Activated naive CD8-positive, alpha-beta T cell treated with anti-CD3 and anti-CD28 coated beads, Interleukin-2, amount 50 U/mL, for 16 hours (primary cell): Measurements from ENCODE around the gene MYOZ1.
"Not testable (repeated sequence)": the region's sequence is repeated elsewhere in the genome, so short reads cannot be mapped to it uniquely, and the experiment has no call there.

ENCODE experiments used
- DNase-seq: peaks from one replicate; pipeline ENCODE4 v3.0.0-alpha.2; 2020; ENCODE audit warnings: low read depth, low spot score

Gene MYOZ1

DNA sequence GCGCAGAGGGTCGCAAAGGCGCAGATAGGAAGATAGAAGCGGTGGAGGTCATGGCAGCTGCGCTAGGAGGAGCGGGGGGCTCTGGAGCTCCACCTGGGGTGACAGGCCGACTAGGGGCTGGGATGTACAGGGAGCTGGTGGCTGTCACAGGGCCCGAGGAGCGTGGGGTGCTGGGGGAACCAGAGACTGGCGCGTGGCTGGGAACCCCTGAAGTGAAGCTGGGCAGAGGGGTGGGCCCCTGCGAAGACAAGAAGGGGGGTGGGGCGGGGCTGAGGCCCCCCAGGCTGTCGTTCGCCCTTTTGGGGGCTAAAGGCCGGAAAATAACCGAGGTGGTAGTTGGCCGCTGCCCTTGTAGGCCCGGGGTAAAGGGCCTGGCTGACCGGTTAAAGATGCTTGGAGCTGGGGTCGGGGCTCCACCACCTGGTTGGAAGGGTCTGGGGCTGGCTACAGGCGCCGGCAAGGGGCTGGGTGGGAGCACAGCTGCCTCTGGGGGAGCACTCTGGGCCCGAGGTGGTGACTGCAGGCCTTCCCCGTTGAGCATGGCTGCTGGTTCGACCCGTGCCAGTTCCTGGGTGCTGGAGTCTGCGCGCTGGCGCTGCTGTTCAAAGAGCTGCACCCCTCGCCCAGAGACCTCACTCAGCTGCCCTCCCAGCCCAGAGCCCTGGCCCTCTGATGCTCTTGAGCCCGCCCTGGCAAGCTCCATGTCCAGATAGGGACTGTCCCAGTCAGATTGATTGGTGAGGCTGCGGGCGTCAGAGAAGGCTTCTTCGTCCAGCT lies 6.8 kb upstream of the MYOZ1 start:
- no peak for DNase-seq

DNA sequence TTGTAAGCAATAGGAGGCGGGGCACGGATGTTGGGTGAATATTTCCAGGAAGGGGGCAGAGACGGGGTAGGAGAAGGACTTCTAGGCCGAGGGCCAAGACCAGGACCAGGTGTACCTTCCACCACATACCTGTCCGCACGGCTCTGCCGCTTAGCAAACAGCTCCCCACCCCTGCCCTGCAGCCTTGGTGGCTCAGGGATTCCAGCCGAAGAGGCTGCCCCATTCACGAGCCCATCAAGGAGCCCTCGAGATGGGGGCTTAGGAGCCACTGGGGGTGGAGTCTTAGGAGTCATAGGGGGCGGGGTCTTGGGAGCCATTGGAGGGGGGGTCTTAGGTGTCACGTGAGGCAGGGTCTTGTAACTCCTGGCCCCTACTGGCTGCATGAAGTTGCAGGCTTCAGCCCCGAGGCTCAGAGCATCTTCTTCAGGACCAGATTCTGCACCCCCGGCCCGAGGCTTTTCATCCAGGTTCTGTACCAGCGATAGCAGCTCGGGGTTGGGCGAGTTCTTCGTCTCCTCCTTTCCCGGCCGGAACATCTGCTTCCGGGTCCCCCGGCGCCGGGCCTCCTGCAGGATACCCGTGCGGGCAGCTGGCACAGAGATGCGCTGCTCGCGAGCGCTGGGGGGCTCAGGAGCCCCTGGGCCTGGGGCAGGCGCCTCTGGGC lies 6.1 kb upstream of the MYOZ1 start:
- no peak for DNase-seq

GRCh38 chr10:73646598-73647041 lies 5.3 kb upstream of the MYOZ1 start:
- no peak for DNase-seq

DNA sequence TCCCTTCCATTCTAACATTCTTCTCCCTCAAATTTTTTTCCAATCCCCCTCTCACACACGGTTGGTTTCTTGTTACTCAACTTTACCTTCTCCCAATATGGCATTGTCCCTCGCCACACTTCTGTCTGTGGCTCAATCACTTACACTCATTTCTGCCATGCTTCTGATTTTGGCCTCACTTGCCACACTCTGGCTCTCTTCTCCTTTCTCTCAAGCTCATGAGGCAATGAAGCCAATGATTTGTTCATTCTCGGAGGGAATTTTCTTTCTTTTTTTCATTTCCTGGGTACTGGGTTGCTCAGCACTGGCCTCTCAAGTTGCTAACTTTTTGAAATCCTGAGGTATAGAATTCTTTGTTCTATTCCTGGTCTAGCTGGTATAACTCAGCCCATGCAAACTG lies 4.0 kb upstream of the MYOZ1 start:
- no peak for DNase-seq

DNA sequence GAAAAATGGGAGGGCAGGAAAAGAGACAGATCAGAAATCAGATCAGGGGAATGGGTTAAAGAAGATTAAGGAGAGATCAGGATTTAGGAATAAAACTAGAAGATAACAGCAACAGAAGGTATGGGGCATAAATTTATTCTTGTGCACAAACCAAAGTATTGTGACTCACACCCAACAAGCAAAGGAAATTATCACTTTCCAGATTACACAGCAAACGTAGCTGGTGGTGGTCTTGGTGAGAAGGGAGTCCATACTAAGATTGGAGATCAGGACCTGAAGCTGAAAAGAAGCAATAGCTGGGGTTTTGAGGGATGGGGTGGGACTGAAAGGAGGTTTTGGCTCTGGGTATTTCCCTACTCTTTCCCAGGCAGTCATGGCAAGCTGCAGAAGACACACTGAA lies 3.5 kb upstream of the MYOZ1 start:
- DNase-seq, result no peak

DNA sequence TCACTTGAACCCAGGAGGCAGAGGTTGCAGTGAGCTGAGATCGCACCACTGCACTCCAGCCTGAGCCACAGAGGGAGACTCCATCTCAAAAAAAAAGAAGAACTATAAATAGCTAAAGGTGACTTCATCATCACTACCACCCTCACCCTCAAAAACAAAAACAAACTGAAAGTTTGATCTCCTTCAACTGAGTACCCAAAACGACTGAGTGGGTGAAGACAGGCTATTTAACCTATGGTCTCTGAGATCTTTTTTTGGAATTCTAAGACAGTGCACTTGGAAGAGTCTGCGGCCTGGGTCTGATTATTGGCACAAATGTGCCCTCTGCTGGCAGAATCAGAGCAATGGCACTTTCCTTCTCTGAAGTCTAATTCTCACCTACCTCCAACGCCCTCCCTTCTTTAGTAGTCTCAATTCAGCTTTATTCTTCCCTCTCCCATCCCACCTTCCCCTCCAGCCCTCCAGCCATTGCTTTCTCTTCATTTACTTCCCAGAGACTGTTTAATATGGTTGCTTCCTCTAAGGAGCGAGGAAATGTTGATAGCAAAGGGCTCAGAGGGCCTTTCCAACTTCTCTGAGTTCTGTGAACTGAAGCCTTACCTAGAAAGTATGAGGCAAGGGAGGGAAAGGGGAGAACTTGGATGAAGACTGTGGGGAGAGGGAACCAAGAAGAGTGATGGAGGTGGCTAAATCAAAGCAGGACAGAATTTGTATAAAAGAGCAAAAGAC lies 2.9 kb upstream of the MYOZ1 start:
- DNase-seq, result no peak

DNA sequence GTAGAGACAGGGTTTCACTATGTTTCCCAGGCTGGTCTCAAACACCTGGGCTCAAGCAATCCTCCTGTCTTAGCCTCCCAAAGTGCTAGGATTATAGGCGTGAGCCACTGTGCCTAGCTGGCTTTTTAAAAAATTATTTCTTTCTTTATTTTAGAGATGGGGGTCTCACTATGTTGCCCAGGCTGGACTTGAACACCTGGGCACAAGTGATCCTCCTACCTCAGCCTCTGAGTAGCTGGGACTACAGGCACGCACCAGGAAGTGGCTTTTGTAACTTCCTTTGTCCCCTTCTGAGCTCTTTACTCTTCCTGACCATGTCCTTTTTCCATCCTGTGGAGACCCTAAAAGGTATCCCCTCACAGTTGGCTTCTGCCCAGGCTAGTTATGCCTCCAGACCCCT lies 2.1 kb upstream of the MYOZ1 start:
- DNase-seq, result no peak

GRCh38 chr10:73639286-73639685 lies 2.0 kb downstream of the MYOZ1 start:
- DNase-seq, result no peak

DNA sequence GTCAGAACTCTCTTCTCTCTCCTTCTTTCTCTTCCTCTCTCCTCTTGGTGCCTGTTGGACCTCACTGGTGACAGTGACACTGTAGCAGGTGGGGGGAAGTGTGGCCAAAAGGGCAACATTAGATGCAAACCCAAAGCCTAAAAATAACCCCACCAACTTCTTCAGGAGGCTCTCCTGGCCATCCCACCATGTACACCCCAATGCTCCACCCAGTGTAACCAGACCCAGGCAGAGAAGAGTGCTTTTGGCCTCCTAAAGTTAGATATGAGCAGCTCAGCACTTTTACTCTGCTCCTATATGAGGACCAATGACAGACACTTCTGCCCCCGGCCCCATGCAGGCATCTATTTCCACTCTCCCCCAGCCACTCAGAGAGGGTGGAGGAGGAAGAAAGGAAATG lies 5.5 kb downstream of the MYOZ1 start:
- no peak for DNase-seq

DNA sequence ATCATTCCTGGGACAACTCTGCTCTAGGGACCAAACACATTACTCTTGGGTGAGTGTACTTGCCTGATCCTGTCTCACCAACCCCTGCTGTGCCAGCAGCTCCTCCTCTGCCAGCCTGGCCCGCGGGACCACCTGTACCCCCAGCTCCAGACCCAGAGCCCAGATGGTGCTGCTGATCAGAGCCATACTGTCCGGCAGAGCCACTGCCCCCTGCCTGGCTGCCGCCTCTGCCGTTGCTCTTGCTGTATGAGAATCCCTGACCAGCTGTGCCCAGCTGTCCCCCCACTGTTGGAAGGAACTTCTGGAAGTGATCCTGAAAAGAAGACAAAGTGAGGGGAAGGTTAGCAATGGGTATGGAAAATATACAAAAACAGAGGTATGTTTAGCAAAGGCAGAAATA lies 6.9 kb downstream of the MYOZ1 start:
- no peak for DNase-seq

- DNase-seq, result no peak
These were observed 12.1 kb downstream of the MYOZ1 start for GRCh38 chr10:73629165-73629564.

GRCh38 chr10:73628405-73628804 lies 12.9 kb downstream of the MYOZ1 start:
- DNase-seq, result no peak

DNA sequence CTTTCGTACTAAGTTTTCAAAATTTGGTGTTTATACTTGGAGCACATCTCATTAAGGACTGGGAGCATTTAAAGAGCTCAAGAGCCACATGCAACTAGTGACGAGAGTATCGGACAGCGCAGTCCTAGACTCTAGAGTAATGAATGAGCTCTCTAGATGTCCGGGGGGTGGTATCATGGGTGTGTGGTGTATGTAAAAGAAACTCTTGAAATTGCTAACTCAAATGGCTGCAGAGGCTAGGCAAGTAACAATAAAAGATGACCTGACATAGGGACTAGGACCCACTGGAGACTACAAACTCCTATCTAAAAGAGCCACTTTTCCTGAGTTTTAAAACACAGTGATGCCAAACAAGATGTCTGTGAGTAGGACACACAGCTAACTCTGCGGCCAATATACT lies 14.0 kb downstream of the MYOZ1 start:
- DNase-seq, result no peak

GRCh38 chr10:73625884-73626752 lies 15.2 kb downstream of the MYOZ1 start:
- peak; percentile 85 for DNase-seq

DNA sequence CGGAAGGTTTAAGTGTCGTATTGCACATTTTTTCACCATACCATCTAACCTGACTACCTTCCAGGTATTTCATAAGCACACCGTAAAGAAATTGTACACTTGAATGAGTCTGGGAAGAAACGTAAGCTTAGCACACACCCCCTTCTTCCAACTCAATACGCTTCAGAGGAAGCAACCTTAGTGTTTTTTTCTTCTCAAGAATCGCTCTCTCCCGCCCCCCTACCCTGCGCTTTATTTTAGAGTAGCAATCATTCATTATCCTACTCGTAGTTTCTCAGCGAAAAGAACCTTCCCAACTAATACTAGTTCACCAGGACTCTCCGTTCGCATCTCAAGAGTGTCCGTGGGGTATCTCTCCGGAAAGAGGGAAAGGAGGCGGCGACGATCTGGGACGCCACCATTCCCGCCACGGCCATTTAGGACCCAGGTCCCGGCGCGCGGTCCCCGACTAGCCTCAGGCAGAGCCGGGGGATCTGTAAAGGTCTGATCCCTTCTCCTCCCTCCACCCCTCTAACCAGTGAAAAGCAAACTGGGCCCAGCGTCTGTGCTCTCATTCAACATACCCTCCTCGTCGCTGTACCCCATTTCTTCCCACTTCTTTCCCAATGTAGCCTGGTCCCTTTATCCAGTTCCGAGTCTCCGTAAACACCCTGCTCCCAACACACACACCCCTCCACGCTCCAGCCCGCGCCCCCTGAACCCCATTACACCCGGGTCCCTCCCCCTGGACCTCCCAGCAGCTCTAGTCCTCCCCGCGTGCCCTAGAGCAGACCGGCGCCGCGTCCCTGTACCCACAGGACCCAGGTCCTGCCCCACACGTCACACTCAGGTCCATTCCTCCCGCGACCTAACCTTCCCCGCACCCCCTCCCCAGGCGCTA lies 16.0 kb downstream of the MYOZ1 start:
- no peak for DNase-seq

GRCh38 chr10:73623056-73623455 lies 18.2 kb downstream of the MYOZ1 start:
- DNase-seq, result no peak

- DNase-seq, result not testable (repeated sequence)
These were observed 20.3 kb downstream of the MYOZ1 start for GRCh38 chr10:73620974-73621373.

DNA sequence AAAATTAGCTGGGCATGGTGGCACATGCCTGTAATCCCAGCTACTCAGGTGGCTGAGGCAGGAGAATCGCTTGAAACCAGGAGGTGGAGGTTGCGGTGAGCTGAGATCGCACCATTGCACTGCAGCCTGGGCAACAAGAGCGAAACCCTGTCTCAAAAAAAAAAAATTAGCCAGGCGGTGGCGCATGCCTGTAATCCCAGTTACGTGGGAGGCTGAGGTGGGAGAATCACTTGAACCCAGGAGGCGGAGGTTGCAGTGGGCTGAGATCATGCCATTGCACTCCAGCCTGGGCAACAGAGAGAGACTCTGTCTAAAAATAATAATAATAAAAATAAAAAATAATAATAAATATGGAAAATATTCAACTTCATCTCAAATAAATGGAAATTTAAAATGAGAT lies 24.1 kb downstream of the MYOZ1 start:
- DNase-seq, result not testable (repeated sequence)

GRCh38 chr10:73614720-73615119 lies 26.6 kb downstream of the MYOZ1 start:
- no peak for DNase-seq

DNA sequence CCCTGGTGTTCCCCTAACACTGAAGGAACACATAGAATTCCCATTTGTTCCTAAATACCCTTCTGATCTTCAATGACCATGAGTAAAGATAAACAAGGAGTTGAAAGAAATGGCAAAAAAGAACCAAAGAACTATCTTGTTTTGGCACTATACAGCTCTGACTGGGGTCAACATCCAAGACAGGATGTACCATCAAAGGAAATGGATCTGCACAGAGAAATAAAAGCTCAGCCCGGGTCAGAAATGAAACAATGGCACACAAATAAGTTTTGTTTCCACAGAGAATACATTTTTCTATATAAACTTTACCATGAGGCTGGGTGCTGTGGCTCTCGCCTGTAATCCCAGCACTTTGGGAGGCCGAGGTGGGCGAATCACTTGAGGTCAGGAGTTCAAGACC lies 32.2 kb downstream of the MYOZ1 start:
- no peak for DNase-seq

- DNase-seq, result no peak
These were observed 39.8 kb downstream of the MYOZ1 start for GRCh38 chr10:73601486-73601921.
